ENCODE results near the gene CCDC191. TPM values are rescaled to one million over a fixed set of nuclear protein-coding genes. Genes with fewer than 3 reads are reported as not detected.

Gene CCDC191
- total RNA-seq, 2 experiments from 2014 or later: 2.7 to 3.0 TPM

GRCh38 chr3:114034211-114034610 lies 22.1 kb downstream of the CCDC191 start:
- POLR2A ChIA-PET: no interaction called here
- Mint-ChIP-seq H3K9me3 (peaks cover 1% of the 10 kb centered on the region), H3K27me3 (no peaks in the 10 kb centered on the region), H3K4me1 (no peaks in the 10 kb centered on the region), H3K4me3 (no peak overlapping the region), H3K27ac (no peak overlapping the region), H3K36me3 (peaks cover 3% of the 10 kb centered on the region)
- ATAC-seq (ENCODE audit: low read depth) (no peak), DNase-seq (no peak)

- no peaks in the 10 kb centered on the region for H3K4me1 Mint-ChIP-seq
- ATAC-seq (ENCODE audit: low read depth) (no peak), DNase-seq (no peak)
- POLR2A ChIA-PET: no interaction called here
- no peak overlapping the region for H3K4me3 Mint-ChIP-seq
- H3K27ac Mint-ChIP-seq: no peak overlapping the region
- peaks cover 3% of the 10 kb centered on the region for H3K36me3 Mint-ChIP-seq
- H3K27me3 Mint-ChIP-seq: no peaks in the 10 kb centered on the region
- peaks cover 1% of the 10 kb centered on the region for H3K9me3 Mint-ChIP-seq
Observed at GRCh38 chr3:114033721-114034120, 22.6 kb downstream of the CCDC191 start.

- Mint-ChIP-seq H3K27ac (no peak overlapping the region), H3K9me3 (peaks cover 1% of the 10 kb centered on the region), H3K4me1 (no peaks in the 10 kb centered on the region), H3K27me3 (peaks cover 2% of the 10 kb centered on the region), H3K4me3 (no peak overlapping the region), H3K36me3 (no peaks in the 10 kb centered on the region)
- ATAC-seq (ENCODE audit: low read depth) (no peak), DNase-seq (no peak)
- POLR2A ChIA-PET: no interaction called here
Observed at GRCh38 chr3:114026331-114026730, 30.0 kb downstream of the CCDC191 start.

- POLR2A ChIA-PET: no interaction called here
- DNase-seq (no peak), ATAC-seq (ENCODE audit: low read depth) (no peak)
- Mint-ChIP-seq H3K4me3 (no peak overlapping the region), H3K9me3 (peaks cover 1% of the 10 kb centered on the region), H3K36me3 (no peaks in the 10 kb centered on the region), H3K27me3 (peaks cover 2% of the 10 kb centered on the region), H3K4me1 (no peaks in the 10 kb centered on the region), H3K27ac (no peak overlapping the region)
Observed at GRCh38 chr3:114025451-114025850, 30.9 kb downstream of the CCDC191 start.

- POLR2A ChIA-PET: no interaction called here
- H3K27me3 Mint-ChIP-seq: peaks cover 2% of the 10 kb centered on the region
Observed at GRCh38 chr3:114022145-114022802, 34.1 kb downstream of the CCDC191 start.

GRCh38 chr3:114020907-114021306 lies 35.4 kb downstream of the CCDC191 start:
- ATAC-seq (ENCODE audit: low read depth) (no peak), DNase-seq (no peak)
- Mint-ChIP-seq H3K4me3 (no peak overlapping the region), H3K27me3 (peaks cover 2% of the 10 kb centered on the region), H3K9me3 (peaks cover 1% of the 10 kb centered on the region), H3K4me1 (no peaks in the 10 kb centered on the region), H3K27ac (no peak overlapping the region), H3K36me3 (no peaks in the 10 kb centered on the region)
- POLR2A ChIA-PET: no interaction called here

More at GRCh38 chr3:114022145-114022802, 34.1 kb downstream of the CCDC191 start:
- ATAC-seq (ENCODE audit: low read depth) (no peak), DNase-seq (no peak)
- H3K9me3 Mint-ChIP-seq: peaks cover 1% of the 10 kb centered on the region
- no peaks in the 10 kb centered on the region for H3K4me1 Mint-ChIP-seq
- H3K4me3 Mint-ChIP-seq: no peak overlapping the region
- no peaks in the 10 kb centered on the region for H3K36me3 Mint-ChIP-seq
- H3K27ac Mint-ChIP-seq: no peak overlapping the region

GRCh38 chr3:114019486-114019885 lies 36.8 kb downstream of the CCDC191 start:
- Mint-ChIP-seq H3K27me3 (no peaks in the 10 kb centered on the region), H3K36me3 (no peaks in the 10 kb centered on the region), H3K27ac (no peak overlapping the region), H3K4me1 (no peaks in the 10 kb centered on the region), H3K9me3 (no peaks in the 10 kb centered on the region), H3K4me3 (no peak overlapping the region)
- DNase-seq (no peak), ATAC-seq (ENCODE audit: low read depth) (no peak)
- POLR2A ChIA-PET: no interaction called here

GRCh38 chr3:114014211-114014610 lies 42.1 kb downstream of the CCDC191 start:
- ATAC-seq (ENCODE audit: low read depth) (no peak), DNase-seq (no peak)
- Mint-ChIP-seq H3K27ac (no peak overlapping the region), H3K4me1 (no peaks in the 10 kb centered on the region), H3K9me3 (no peaks in the 10 kb centered on the region), H3K27me3 (no peaks in the 10 kb centered on the region), H3K4me3 (no peak overlapping the region), H3K36me3 (no peaks in the 10 kb centered on the region)
- POLR2A ChIA-PET: no interaction called here

GRCh38 chr3:114011059-114011797 lies 45.1 kb downstream of the CCDC191 start:
- Mint-ChIP-seq H3K4me1 (no peaks in the 10 kb centered on the region), H3K4me3 (no peak overlapping the region), H3K9me3 (peaks cover 1% of the 10 kb centered on the region), H3K27ac (no peak overlapping the region), H3K36me3 (no peaks in the 10 kb centered on the region), H3K27me3 (no peaks in the 10 kb centered on the region)
- DNase-seq: no peak
- POLR2A ChIA-PET: no interaction called here
- ATAC-seq (ENCODE audit: low read depth): no peak

GRCh38 chr3:114005481-114005880 lies 50.8 kb downstream of the CCDC191 start:
- POLR2A ChIA-PET: no interaction called here
- no peaks in the 10 kb centered on the region for H3K27me3 Mint-ChIP-seq
- H3K36me3 Mint-ChIP-seq: peaks cover 8% of the 10 kb centered on the region
- ATAC-seq (ENCODE audit: low read depth) (no peak), DNase-seq (no peak)
- H3K4me3 Mint-ChIP-seq: no peak overlapping the region
- H3K9me3 Mint-ChIP-seq: peaks cover 1% of the 10 kb centered on the region
- no peaks in the 10 kb centered on the region for H3K4me1 Mint-ChIP-seq
- no peak overlapping the region for H3K27ac Mint-ChIP-seq

GRCh38 chr3:113985541-113985940 lies 70.8 kb downstream of the CCDC191 start:
- H3K4me1 Mint-ChIP-seq: peaks cover 4% of the 10 kb centered on the region
- POLR2A ChIA-PET: no interaction called here
- peaks cover 1% of the 10 kb centered on the region for H3K9me3 Mint-ChIP-seq
- DNase-seq (no peak), ATAC-seq (ENCODE audit: low read depth) (no peak)
- H3K36me3 Mint-ChIP-seq: peaks cover 4% of the 10 kb centered on the region
- H3K4me3 Mint-ChIP-seq: no peak overlapping the region
- H3K27ac Mint-ChIP-seq: no peak overlapping the region
- H3K27me3 Mint-ChIP-seq: no peaks in the 10 kb centered on the region

GRCh38 chr3:113983544-113983943 lies 72.8 kb downstream of the CCDC191 start:
- Mint-ChIP-seq H3K4me1 (peaks cover 4% of the 10 kb centered on the region), H3K4me3 (no peak overlapping the region), H3K27me3 (no peaks in the 10 kb centered on the region), H3K9me3 (peaks cover 1% of the 10 kb centered on the region), H3K36me3 (peaks cover 1% of the 10 kb centered on the region), H3K27ac (no peak overlapping the region)
- DNase-seq: no peak
- POLR2A ChIA-PET: no interaction called here
- ATAC-seq (ENCODE audit: low read depth): no peak

- Mint-ChIP-seq H3K36me3 (peaks cover 1% of the 10 kb centered on the region), H3K4me1 (peaks cover 4% of the 10 kb centered on the region), H3K9me3 (peaks cover 1% of the 10 kb centered on the region), H3K27ac (no peak overlapping the region), H3K27me3 (no peaks in the 10 kb centered on the region), H3K4me3 (no peak overlapping the region)
- DNase-seq (no peak), ATAC-seq (ENCODE audit: low read depth) (no peak)
- POLR2A ChIA-PET: no interaction called here
Observed at GRCh38 chr3:113981803-113982202, 74.5 kb downstream of the CCDC191 start.

- Mint-ChIP-seq H3K36me3 (no peaks in the 10 kb centered on the region), H3K27ac (no peak overlapping the region), H3K9me3 (no peaks in the 10 kb centered on the region), H3K27me3 (no peaks in the 10 kb centered on the region), H3K4me3 (no peak overlapping the region), H3K4me1 (no peaks in the 10 kb centered on the region)
- no peak for ATAC-seq (ENCODE audit: low read depth)
- DNase-seq: no peak
- POLR2A ChIA-PET: no interaction called here
Observed at GRCh38 chr3:113979916-113980315, 76.4 kb downstream of the CCDC191 start.
